Occipital lobe (tissue), 2 donors: ENCODE data around the gene LYZL1. TPM values are rescaled to one million over a fixed set of nuclear protein-coding genes. Genes with fewer than 3 reads are reported as not detected.
"Not testable (repeated sequence)": the region's sequence is repeated elsewhere in the genome, so short reads cannot be mapped to it uniquely, and the experiment has no call there.

Source experiments
- DNase-seq: peaks from one replicate; lab custom pipeline; 2025; lab: John Stamatoyannopoulos, UW
- total RNA-seq: library from RNA; depleted of rRNA; stranded (reverse); fragments of >200 nt; gene quantifications from one replicate; pipeline ENCODE4 v1.2.3, GENCODE V29; 2014

The LYZL1 gene
- total RNA-seq, 1 donor from 2014 or later: not detected

DNA sequence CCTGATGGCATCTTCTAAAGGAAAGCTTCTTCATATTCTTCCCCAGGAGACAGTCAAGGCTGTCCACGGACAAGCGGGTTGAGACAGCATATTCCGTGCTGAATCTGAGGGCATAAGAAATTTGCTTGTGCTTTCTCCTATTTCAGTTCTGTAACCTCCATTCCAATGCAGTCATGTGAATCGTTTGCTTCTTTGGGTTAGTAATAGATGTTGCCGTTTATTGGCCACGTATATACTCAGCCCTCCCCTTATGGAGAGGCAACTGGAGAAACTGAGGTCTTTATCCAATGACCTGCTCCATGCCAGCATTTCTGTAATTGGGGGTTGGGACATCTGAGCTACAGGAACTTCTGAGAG lies 38.9 kb downstream of the LYZL1 start:
- no peak for DNase-seq

DNA sequence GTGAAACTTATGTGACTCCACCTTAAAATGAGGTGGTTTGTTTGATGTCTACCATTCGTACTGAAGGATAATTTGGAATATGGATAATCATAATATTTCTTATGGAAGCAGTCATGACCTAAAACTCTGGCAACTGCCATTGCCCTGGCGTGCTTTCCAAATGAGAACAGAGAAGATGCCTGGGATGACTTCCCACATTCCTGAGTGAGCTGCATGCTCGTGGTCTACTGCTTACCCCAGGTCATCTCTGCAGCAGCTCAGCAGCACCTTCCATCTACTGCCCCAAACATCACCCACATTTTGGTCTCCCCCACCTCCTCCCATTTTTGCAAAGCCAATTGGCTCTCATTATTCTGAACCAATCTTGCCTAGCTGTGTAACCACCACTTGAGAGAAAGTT lies 40.1 kb downstream of the LYZL1 start:
- no peak for DNase-seq

DNA sequence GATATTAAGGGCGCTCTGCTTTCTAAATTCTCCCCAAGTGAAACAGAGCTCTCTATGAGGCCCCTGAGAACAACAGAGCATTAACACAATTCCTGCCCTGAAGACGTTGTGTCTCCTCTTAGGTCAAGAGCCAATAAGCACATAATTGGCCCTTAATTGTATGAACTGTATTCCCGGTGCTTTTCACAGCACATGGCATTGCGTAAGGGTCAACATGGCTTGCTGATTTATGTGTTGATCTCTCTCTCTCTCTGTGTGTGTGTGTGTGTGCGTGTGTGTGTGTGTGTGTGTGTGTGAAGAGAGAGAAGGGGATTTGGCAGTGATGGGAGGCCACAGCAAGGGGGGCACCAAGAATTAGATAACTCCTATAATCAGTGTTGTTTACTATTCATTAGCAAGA lies 40.5 kb downstream of the LYZL1 start:
- DNase-seq: no peak

DNA sequence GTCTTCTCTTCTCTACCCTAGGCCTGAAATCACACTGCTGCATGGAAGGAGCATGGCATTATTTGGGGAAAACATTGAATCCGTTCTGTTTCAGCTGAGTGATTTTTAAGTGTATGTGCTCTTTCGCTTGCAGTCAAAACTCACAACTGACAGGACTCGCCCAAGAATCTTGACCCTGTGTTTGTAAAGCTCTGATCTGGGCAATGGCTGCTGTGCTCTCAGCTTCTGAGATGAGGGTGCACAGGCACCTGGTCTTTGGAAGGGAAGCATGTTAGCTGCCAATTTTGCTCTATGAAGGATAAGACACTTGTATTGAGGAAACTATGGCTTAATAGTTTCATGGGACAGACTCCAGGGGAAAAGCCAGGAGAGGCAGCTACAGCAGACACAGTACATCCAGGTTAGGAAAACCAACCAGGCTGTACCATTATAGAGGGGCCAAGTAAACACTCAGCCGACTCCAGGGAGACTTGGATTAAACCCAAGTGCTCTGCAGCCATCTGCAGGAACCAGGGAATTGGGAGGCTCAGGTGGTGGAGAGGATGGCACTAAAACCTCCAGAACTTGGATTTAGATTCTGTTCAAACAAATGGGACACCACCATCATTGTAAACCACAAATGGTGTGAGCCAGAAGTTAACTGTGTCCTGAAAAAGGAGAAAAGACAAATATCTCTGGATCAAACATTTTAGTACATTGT lies 43.3 kb downstream of the LYZL1 start:
- DNase-seq: no peak

DNA sequence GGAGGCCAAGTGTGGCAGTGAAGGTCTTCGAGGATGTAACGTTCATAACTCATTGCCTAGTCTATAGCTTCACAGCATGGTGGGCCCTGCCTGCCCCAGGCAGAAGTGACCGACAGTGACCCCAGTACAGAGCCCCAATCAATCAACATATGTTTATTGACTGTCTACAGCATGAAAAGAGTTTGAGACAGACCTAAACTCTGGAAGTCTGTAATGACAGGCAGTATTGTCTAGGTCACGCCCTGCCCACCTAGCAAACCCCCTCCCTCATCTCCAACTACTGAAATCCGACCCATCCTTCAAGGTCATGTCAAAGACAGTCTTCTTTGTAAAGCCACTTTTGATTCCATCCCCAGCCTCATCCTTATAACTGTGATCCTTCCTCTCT lies 43.9 kb downstream of the LYZL1 start:
- no peak for DNase-seq

DNA sequence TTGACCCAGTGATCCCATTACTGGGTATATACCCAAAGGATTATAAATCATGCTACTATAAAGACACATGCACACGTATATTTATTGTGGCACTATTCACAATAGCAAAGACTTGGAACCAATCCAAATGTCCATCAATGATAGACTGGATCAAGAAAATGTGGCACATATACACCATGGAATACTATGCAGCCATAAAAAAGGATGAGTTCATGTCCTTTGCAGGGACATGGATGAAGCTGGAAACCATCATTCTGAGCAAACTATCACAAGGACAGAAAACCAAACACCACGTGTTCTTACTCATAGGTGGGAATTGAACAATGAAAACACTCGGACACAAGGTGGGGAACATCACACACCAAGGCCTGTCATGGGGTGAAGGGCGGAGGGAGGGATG lies 48.7 kb downstream of the LYZL1 start:
- DNase-seq: not testable (repeated sequence)

DNA sequence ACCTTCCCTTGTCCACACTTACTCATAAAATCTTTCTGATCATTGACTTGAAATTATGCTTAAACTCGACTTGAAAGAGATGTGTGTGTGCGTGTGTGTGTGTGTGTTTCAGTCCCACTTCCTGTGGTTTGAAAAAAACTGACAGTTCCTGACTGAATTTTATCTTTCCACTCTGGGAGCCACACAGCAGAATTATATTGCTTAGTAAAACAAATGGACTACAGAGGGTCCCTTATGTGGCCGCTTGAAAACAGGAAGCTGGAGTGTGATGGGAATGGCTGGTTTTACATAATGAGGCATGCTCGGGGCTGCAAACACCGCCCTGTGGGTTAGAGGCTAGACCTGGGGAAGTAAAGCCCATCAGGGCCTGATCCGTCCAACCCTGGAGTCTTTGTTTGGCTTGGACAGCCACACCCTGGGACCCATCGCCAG lies 54.8 kb downstream of the LYZL1 start:
- no peak for DNase-seq

DNA sequence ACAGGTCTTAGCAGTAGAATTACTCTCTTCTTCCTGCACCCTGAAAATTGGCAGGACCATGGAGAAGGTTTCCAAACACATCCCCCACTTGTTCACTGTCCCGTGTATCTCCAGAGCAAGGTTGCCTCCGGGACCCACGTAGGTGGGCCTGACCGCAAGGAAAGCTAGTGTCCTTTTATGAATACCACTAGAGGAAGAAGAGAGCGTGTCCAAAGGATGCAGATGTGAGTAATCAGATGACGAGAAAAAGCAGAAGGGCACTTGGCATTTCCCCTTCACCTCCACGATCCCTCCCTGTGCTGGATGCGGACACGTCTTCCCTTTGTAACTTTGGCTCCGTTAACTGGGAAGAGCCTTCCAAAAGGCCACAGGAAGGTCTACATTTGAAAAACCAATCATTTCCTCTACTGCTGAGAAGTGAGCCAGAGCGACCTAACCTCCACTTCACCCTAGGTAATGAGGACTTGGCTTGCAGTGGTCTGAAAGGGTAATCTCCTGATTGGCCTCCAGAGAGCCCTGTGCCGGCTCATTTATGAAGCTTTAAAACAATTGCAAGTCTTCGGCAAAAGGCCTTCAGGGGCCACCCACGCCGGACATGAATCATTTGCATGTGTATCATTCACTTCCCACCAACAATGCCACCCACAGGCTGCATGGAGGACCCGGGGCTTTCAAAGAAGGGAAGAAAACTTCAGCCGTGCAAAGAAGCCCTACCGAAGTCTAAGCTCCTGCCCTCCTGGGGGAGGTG lies 55.4 kb downstream of the LYZL1 start:
- DNase-seq: no peak

DNA sequence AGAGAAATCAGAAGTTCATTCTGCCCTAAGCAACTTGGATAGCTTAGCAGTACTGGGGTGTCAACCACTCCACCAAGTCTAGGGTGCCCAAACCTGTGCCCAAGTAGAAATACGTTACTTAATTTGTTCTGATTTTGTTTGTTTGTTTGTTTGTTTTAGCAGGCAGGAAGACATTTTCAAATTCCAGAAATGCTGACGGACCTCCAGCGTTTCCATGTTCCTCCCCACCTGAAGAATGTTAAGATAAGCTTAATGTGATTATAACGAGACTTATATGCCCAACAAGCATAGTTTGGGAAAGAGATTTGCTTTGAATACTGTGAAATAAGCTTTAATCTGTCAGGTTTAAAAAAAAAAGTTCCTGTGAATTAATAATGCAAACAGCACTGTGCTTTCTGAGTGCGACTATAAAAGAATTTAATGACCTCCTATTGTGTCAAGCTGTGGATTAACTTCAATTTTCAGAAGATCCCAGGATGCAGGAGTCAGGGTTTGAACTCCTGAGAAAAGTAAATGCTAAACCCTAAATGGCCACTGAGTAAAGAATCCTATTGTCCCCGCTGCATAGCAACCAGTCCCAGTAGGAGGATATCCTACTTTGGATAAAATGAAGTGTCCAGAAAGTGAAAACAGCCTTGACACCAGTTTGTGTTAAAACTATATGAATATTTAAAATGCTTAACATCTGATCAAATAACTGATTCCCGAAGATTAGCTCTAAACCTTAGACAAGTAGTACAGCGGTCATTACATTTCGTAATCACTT lies 56.5 kb downstream of the LYZL1 start:
- DNase-seq: no peak

DNA sequence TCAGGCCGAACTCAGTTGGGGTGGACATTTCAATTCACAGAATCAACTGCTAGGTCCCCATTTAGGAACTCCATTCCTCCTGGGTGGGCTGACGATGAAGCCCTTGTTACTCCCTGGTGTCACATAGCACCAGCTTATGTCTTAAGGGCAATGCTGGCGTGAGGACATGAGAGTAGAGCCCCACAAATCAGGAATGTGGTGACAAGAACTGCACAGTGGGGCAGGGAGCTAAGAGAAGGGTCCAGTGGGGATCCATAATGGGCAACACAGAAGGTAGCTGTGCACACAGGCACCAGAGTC lies 57.0 kb downstream of the LYZL1 start:
- no peak for DNase-seq

DNA sequence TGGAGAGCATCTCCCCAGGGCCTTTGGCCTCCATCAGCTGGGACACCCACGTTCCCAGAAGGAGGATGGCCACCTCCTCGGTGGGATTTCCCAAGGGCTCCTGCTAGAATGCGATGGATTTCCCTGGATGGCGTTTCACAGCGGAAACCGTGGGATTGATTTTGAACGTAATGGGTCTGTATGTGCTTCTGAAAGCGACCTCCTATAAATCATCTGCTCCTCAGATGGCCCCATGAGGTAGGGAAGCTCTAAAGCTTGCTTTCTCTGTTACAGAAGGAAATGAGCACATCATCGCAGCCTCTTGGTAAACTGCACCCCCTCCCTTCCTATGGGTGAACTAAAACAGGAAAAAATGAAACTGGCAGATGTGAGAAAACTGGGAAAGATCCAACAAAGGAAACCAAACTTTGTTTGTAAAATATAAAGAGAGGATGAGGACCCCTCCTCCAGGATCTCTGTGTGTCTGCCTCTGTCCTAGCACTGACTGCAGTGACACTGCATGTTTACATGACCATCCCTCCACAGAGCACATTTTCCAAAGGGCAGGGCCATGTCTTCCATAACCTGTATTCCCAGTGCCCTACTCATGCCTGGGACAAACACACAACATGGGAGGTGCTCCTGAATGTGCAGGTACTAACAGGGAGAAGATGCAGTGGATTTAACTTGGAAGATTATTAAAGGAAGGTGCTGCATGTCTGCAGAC lies 57.6 kb downstream of the LYZL1 start:
- no peak for DNase-seq

DNA sequence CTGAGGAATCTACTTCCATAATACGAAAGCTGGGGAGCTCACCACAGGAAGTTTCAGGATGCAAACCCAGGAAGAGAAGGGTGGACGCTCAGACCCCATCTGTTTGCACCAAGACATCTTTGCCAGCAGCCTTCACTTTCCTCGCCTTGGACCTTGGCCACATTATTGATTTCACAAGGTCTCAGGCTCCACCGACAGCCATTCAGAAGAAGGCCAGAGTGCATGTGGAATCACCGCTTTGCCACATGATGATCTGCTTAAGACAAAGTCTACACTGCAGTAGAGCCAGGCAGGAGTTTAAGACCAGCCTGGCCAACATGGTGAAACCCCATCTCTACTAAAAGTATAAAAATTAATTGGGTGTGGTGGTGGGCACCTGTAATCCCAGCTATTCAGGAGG lies 60.0 kb downstream of the LYZL1 start:
- no peak for DNase-seq

DNA sequence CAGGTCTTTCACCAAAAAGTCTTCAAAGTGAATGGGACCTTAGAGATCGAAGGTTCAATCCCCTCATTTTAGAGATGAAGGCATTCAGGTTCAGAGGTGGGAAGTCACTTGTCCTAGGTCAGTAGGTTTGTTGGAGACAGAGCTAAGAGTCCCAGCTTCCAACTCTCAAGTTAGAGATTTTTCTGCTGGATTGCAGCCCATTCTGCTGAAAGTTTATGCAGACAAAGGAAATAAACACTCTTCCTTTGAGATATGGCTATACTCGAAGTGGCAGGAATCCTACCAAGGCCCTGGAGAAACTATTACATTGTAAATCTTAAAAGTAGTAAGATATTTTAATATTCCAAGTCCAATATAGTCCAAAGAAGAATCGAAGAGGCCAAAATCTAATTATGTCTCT lies 64.4 kb downstream of the LYZL1 start:
- no peak for DNase-seq

DNA sequence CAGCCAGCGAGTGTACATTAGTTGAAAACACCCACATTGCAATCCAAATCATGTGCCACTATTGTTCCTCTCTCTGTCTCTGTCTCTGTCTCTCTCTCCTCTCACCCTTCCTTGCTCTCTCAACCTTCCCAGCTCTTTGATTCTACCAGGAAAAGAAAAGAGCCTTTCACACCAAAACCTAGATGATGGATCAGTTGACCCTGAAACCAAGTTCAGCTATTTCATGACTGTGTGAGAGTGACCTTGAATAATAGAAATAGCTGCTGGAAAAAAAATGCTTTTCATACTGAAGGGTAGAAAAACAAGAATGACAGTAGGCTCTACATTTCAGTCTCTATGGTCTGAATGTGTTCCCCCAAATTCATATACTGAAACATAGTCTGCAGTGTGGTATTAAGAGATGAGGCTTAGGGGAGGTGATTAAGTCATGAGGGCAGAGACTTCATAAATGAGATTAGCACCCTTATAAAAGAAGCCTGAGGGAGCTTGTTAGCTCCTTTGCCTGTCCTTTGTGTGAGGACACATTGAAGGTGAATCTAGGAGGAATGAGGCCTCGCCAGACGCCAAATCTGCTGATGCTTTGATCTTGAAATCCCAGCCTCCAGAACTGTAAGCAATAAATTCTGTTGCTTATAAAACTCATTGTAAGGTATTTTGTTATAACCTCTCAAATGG lies 65.2 kb downstream of the LYZL1 start:
- DNase-seq: no peak

DNA sequence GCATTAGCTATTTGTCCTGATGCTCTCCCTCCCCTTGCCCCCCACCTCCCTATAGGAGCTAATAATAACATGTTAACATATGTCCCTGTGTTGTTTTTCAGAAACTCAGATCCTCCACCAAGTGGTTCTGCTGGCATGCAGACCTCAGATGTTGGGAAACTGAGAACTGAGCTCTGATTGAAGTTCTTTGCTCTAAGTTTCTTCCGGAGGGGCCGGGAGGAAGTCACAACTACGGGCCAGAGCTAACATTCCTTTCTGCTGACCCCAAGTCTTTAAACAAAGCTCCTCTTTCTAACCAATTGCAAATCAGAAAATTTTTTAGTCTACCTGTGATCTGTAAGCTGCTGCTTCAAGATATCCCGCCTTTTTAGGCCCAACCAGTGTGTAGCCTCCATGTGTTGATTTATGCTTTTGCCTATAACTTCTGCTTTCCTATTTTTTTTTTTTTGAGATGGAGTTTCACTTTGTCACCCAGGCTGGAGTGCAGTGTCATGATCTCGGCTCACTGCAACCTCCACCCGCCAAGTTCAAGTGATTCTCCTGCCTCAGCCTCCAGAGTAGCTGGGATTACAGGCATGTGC lies 66.6 kb downstream of the LYZL1 start:
- DNase-seq: no peak

DNA sequence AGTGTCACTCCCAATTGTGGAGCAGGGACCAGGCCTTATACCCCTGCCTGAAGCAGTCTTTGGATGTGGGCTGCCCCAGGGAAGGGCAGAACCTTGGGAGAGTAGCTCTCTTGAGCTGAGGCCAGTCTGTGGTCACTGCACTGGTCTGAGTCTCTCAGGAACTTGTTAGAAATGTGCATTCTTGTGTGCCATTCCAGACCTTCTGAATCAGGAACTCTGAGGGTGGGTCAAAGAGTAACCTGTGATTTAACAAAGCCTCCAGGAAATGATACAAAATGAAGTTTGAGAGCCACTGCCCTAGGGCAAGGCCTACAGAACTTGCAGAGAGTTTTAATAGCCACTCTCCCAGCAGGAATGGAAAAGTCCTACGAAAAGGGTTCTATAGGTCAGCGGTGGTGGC lies 68.1 kb downstream of the LYZL1 start:
- no peak for DNase-seq

DNA sequence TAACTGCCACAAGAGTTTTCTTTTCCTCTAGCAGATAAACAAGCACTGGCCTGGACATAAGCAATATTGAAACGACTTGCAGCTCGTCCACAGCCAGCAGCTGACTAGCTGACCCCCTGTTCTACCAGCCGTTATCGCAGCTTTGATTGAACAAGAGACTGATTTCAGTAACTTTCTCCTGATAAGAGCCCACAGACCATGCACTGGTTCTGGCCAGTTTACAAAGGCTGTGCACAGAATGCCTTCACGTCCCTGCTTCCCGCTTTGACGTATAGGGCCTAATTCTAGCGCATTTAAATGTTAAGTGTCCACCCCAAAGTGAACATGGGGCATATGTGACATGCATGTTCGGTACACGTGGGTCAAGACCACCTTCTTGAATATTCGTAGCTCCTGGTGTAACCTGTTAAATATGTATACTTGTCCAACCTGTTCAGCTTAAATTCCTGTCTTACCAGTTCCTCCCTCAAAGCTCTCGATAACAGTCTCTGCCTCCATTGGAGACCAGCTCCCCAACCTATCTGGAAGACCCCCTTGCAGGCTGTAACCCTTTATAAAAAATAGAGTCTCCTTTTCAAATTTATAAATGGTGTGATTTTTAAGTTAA lies 69.2 kb downstream of the LYZL1 start:
- DNase-seq: no peak

DNA sequence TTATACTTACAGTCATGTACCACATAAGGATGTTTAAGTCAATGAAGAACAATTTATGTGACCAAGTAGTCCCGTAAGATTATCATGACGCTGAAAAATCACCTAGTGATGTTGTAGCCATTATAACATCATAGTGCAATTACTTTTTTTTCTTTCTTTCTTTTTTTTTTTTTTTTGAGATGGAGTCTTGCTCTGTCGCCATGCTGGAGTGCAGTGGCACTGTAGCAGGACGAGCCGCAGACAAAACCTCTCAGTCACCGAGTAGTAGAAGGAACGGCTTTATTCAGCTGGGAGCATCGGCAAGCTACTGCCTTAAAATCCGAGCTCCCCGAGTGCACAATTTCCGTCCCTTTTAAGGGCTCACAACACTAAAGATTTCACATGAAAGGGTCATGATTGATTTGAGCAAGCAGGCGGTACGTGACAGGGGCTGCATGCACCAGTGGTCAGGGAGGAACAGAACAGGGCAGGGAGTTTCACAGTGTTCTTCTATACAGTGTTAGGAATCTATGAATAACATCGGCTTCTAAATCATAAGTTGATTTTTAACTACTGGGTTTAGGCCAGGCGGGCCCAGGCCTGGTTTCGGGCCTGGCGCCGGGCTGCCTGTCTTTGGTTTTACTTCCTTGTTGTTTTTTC lies 71.5 kb downstream of the LYZL1 start:
- not testable (repeated sequence) for DNase-seq
